ENCODE results near the gene FAM221A. TPM values are rescaled to one million over a fixed set of nuclear protein-coding genes. Genes with fewer than 3 reads are reported as not detected.
A peak's percentile ranks its signal among the peaks of the same experiment; 100 is the strongest.

FAM221A gene
- total and polyA plus RNA-seq, 9 of the 15 experiments (the other 6 are each of a cell fraction or from before 2014, with no cell fraction given): not detected

DNA sequence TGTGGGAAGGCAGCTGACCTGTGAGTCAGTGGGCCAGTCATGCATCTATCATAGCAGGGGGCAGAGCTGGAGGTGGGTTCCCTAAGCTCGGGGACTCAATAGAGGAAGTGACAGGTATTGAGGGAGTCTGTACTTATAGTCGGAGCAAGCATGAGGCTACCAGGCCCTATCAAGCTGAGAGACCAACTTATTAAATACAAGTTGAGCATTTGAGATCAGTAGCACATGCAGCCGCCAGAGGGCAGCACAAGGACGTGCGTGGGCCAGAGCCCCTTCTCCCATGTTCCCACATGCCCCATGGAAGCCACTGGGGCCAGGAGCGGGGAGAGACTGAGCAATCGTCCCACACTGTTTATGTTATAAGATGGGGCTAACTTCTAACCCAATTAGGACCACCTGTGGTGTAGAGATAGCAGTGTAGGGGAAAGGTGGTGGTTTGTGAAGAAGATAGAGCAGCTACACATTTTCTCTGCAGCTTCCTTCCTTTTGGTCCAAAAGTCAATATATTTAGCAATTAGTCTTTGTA lies 17.0 kb downstream of the FAM221A start (continued):
- TF ChIP-seq, protein P1, sequence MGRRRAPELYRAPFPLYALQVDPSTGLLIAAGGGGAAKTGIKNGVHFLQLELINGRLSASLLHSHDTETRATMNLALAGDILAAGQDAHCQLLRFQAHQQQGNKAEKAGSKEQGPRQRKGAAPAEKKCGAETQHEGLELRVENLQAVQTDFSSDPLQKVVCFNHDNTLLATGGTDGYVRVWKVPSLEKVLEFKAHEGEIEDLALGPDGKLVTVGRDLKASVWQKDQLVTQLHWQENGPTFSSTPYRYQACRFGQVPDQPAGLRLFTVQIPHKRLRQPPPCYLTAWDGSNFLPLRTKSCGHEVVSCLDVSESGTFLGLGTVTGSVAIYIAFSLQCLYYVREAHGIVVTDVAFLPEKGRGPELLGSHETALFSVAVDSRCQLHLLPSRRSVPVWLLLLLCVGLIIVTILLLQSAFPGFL (CRISPR knock-in tag; IDR thresholded peaks at IDR 0.05): no peak
- TF ChIP-seq POLR3A (IDR thresholded peaks at IDR 0.05; ENCODE audit: borderline replicate concordance, extremely low read depth, insufficient read depth, insufficient read length): no peak
- no peak for TF ChIP-seq JUNB (CRISPR knock-in tag; conservative IDR thresholded peaks at IDR 0.05)
- 0 out of 2 replicates have a peak, but pooled peaks have one; percentile 32 for TF ChIP-seq BHLHE40 (IDR thresholded peaks at IDR 0.05; ENCODE audit: low read length)
- TF ChIP-seq ZNF696 (CRISPR knock-in tag; conservative IDR thresholded peaks at IDR 0.05): no peak
- 0 out of 2 replicates have a peak, but pooled peaks have one; percentile 20 for TF ChIP-seq MTA2 (IDR thresholded peaks at IDR 0.05; ENCODE audit: low read depth)
- TF ChIP-seq, protein P2, sequence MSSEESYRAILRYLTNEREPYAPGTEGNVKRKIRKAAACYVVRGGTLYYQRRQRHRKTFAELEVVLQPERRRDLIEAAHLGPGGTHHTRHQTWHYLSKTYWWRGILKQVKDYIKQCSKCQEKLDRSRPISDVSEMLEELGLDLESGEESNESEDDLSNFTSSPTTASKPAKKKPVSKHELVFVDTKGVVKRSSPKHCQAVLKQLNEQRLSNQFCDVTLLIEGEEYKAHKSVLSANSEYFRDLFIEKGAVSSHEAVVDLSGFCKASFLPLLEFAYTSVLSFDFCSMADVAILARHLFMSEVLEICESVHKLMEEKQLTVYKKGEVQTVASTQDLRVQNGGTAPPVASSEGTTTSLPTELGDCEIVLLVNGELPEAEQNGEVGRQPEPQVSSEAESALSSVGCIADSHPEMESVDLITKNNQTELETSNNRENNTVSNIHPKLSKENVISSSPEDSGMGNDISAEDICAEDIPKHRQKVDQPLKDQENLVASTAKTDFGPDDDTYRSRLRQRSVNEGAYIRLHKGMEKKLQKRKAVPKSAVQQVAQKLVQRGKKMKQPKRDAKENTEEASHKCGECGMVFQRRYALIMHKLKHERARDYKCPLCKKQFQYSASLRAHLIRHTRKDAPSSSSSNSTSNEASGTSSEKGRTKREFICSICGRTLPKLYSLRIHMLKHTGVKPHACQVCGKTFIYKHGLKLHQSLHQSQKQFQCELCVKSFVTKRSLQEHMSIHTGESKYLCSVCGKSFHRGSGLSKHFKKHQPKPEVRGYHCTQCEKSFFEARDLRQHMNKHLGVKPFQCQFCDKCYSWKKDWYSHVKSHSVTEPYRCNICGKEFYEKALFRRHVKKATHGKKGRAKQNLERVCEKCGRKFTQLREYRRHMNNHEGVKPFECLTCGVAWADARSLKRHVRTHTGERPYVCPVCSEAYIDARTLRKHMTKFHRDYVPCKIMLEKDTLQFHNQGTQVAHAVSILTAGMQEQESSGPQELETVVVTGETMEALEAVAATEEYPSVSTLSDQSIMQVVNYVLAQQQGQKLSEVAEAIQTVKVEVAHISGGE (CRISPR knock-in tag; IDR thresholded peaks at IDR 0.05): no peak
- 0 out of 2 replicates have a peak, but pooled peaks have one; percentile 25 for TF ChIP-seq ZNF384 (IDR thresholded peaks at IDR 0.05; ENCODE audit: low read depth, low read length)
- no peak for TF ChIP-seq XRCC4 (IDR thresholded peaks at IDR 0.05; ENCODE audit: extremely low read depth, insufficient read depth, insufficient read length)
- TF ChIP-seq, protein P3, sequence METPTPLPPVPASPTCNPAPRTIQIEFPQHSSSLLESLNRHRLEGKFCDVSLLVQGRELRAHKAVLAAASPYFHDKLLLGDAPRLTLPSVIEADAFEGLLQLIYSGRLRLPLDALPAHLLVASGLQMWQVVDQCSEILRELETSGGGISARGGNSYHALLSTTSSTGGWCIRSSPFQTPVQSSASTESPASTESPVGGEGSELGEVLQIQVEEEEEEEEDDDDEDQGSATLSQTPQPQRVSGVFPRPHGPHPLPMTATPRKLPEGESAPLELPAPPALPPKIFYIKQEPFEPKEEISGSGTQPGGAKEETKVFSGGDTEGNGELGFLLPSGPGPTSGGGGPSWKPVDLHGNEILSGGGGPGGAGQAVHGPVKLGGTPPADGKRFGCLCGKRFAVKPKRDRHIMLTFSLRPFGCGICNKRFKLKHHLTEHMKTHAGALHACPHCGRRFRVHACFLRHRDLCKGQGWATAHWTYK (CRISPR knock-in tag; IDR thresholded peaks at IDR 0.05): no peak
- no peak for TF ChIP-seq ZBTB8A (IDR thresholded peaks at IDR 0.05; ENCODE audit: partially characterized antibody)
- no peak for TF ChIP-seq KLF10 (CRISPR knock-in tag; IDR thresholded peaks at IDR 0.05)
- 0 out of 2 replicates have a peak, but pooled peaks have one; percentile 50 for TF ChIP-seq ZBTB7A (IDR thresholded peaks at IDR 0.05; ENCODE audit: borderline replicate concordance, control insufficient read depth, low read depth, low read length)
- TF ChIP-seq MTA3 (IDR thresholded peaks at IDR 0.05; ENCODE audit: borderline replicate concordance): no peak
- no peak for TF ChIP-seq ZNF583 (CRISPR knock-in tag; IDR thresholded peaks at IDR 0.05)
- no peak for TF ChIP-seq NCOA6 (IDR thresholded peaks at IDR 0.05)
- no peak for TF ChIP-seq RBFOX2 (IDR thresholded peaks at IDR 0.05; ENCODE audit: low read depth, low read length)
- no peak for TF ChIP-seq ESRRB (CRISPR knock-in tag; IDR thresholded peaks at IDR 0.05; ENCODE audit: borderline replicate concordance)
- peak in 1 of 2 experiments; percentile 34; a peak in 1 of 3 replicates for TF ChIP-seq CBX3 (IDR thresholded peaks at IDR 0.05; ENCODE audit: borderline replicate concordance in 1 of 2, low read length in 2 of 2)
- TF ChIP-seq TAF7 (tag; IDR thresholded peaks at IDR 0.05): no peak
- TF ChIP-seq ZNF785 (CRISPR knock-in tag; IDR thresholded peaks at IDR 0.05): no peak

Measured in K562 (cell line).